ENCODE results near the gene PJA1.

Gene PJA1

DNA sequence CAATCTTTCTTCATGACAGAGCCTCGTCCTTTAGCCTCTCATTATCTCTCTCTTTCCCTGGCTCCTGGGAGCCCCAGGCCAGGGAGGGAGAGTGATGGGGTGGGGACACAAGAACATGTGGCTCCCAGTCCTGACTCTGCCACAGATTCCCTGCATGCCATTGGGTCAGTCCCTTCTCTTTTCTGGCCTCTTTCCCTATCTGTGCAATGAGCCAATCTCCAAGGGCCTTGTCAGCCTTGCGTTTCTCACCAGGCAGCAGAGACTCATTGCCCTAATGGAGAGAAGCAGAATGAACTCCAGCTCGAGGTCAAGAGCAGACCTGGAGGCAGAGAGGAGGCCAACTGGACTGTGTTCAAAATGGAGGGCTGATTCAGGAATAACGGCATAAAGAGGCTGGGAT, 38.4 kb upstream of the PJA1 start:
- TF ChIP-seq, protein P1, sequence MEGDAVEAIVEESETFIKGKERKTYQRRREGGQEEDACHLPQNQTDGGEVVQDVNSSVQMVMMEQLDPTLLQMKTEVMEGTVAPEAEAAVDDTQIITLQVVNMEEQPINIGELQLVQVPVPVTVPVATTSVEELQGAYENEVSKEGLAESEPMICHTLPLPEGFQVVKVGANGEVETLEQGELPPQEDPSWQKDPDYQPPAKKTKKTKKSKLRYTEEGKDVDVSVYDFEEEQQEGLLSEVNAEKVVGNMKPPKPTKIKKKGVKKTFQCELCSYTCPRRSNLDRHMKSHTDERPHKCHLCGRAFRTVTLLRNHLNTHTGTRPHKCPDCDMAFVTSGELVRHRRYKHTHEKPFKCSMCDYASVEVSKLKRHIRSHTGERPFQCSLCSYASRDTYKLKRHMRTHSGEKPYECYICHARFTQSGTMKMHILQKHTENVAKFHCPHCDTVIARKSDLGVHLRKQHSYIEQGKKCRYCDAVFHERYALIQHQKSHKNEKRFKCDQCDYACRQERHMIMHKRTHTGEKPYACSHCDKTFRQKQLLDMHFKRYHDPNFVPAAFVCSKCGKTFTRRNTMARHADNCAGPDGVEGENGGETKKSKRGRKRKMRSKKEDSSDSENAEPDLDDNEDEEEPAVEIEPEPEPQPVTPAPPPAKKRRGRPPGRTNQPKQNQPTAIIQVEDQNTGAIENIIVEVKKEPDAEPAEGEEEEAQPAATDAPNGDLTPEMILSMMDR (IDR thresholded peaks at IDR 0.05; ENCODE audit: low read depth, low read length, missing control alignments) = no peak
- no peak overlapping the region for H3K27ac ChIP-seq
- in situ Hi-C loops (cut with HindIII; ENCODE audit: low pct_ligation_motif_present, low sequenced_read_pairs) = no loop called here
- H3K27me3 ChIP-seq (replicated peaks) = no peaks in the 10 kb centered on the region
- no peak for DNase-seq
- no peak overlapping the region for H3K4me3 ChIP-seq (ENCODE audit: low read depth, low read length)
- H3K36me3 ChIP-seq (replicated peaks) = no peaks in the 10 kb centered on the region

DNA sequence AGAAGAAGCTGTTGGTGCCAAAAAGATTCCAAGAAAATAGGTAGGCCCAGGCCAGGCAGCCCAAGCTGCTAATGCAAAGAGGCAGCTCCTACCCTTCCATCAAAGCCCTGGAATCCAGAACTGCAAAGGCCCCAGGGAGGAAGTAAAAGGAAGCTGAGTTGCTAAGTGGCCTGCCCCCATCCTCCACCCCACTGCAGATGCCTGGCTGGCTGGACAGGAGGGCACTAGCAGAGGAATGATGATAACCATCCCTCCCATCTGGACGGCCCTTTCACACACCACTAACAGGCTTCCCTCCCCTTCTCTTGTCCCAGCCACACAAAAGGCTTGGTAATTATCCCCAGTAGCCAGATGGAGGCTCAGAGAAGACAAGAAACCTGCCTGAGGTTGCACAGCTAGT, 32.4 kb upstream of the PJA1 start:
- H3K27ac ChIP-seq = no peak overlapping the region
- H3K4me3 ChIP-seq (ENCODE audit: low read depth, low read length) = no peak overlapping the region
- no peak for DNase-seq
- H3K36me3 ChIP-seq (replicated peaks) = no peaks in the 10 kb centered on the region
- no peaks in the 10 kb centered on the region for H3K27me3 ChIP-seq (replicated peaks)
- TF ChIP-seq, protein P1 (IDR thresholded peaks at IDR 0.05; ENCODE audit: low read depth, low read length, missing control alignments) = no peak
- in situ Hi-C loops (cut with HindIII; ENCODE audit: low pct_ligation_motif_present, low sequenced_read_pairs) = no loop called here

DNA sequence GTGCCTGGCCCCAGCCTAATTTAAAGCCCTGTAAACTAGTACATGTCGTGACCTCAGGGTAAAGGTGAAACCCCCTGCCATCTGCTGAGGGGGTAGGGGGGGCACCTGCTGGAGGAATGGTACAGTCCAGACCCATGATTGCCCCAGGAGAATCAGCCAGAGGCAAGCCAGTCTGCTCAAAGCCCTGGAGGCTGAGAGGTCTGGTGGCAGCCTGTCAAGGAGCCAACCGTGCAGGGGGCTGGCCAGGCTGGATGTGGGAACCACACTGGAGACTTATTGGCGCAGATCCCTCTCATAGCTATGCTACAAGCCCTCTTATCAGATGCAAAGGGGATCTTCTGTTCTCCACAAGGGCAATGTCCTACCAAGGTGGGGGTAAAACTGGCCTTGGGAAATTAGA, 31.4 kb upstream of the PJA1 start:
- DNase-seq = no peak
- in situ Hi-C loops (cut with HindIII; ENCODE audit: low pct_ligation_motif_present, low sequenced_read_pairs) = no loop called here

GRCh38 chrX:69195810-69196209, 30.6 kb upstream of the PJA1 start:
- in situ Hi-C loops (cut with HindIII; ENCODE audit: low pct_ligation_motif_present, low sequenced_read_pairs) = no loop called here
- TF ChIP-seq, protein P1 (IDR thresholded peaks at IDR 0.05; ENCODE audit: low read depth, low read length, missing control alignments) = no peak
- Histone ChIP-seq H3K4me3 (ENCODE audit: low read depth, low read length) (no peak overlapping the region), H3K27ac (no peak overlapping the region), H3K36me3 (replicated peaks) (no peaks in the 10 kb centered on the region), H3K27me3 (replicated peaks) (no peaks in the 10 kb centered on the region)
- DNase-seq = no peak

More for the DNA sequence above, 31.4 kb upstream of the PJA1 start:
- TF ChIP-seq, protein P1 (IDR thresholded peaks at IDR 0.05; ENCODE audit: low read depth, low read length, missing control alignments) = no peak
- Histone ChIP-seq H3K4me3 (ENCODE audit: low read depth, low read length) (no peak overlapping the region), H3K27ac (no peak overlapping the region), H3K36me3 (replicated peaks) (no peaks in the 10 kb centered on the region), H3K27me3 (replicated peaks) (no peaks in the 10 kb centered on the region)

GRCh38 chrX:69195192-69195591, 29.9 kb upstream of the PJA1 start:
- in situ Hi-C loops (cut with HindIII; ENCODE audit: low pct_ligation_motif_present, low sequenced_read_pairs) = no loop called here
- no peak for DNase-seq
- Histone ChIP-seq H3K27me3 (replicated peaks) (no peaks in the 10 kb centered on the region), H3K27ac (no peak overlapping the region), H3K4me3 (ENCODE audit: low read depth, low read length) (no peak overlapping the region), H3K36me3 (replicated peaks) (no peaks in the 10 kb centered on the region)
- TF ChIP-seq, protein P1 (IDR thresholded peaks at IDR 0.05; ENCODE audit: low read depth, low read length, missing control alignments) = no peak

DNA sequence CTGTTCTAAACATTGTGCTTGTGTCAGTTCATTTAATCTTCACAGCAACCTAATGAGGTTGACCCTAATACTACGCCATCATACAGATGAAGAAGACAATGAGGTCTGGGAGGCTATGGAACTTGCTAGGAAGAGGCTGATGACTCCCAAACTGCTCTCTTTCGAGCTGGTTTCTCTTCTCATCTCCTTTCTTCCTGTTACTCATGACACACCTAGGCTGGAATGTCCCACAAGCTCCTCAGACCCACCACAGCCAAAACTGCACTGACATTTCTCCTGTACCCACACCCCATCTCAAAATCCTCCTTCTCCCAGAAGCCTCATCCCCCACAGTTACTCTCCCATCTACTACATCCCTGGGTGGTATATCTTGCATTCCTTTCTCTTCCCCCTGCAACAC, 27.4 kb upstream of the PJA1 start:
- DNase-seq = no peak
- no peaks in the 10 kb centered on the region for H3K27me3 ChIP-seq (replicated peaks)
- H3K4me3 ChIP-seq (ENCODE audit: low read depth, low read length) = no peak overlapping the region
- H3K36me3 ChIP-seq (replicated peaks) = no peaks in the 10 kb centered on the region
- TF ChIP-seq, protein P1 (IDR thresholded peaks at IDR 0.05; ENCODE audit: low read depth, low read length, missing control alignments) = no peak
- no peak overlapping the region for H3K27ac ChIP-seq
- in situ Hi-C loops (cut with HindIII; ENCODE audit: low pct_ligation_motif_present, low sequenced_read_pairs) = no loop called here
